Measurements from ENCODE around the gene PNPLA6. TPM values are rescaled to one million over a fixed set of nuclear protein-coding genes. Genes with fewer than 3 reads are reported as not detected.

The PNPLA6 gene
- total and polyA plus RNA-seq, 9 of the 15 experiments (the other 6 are each of a cell fraction or from before 2014, with no cell fraction given), result 0.07 to 30.2 (median 8.3) TPM

DNA sequence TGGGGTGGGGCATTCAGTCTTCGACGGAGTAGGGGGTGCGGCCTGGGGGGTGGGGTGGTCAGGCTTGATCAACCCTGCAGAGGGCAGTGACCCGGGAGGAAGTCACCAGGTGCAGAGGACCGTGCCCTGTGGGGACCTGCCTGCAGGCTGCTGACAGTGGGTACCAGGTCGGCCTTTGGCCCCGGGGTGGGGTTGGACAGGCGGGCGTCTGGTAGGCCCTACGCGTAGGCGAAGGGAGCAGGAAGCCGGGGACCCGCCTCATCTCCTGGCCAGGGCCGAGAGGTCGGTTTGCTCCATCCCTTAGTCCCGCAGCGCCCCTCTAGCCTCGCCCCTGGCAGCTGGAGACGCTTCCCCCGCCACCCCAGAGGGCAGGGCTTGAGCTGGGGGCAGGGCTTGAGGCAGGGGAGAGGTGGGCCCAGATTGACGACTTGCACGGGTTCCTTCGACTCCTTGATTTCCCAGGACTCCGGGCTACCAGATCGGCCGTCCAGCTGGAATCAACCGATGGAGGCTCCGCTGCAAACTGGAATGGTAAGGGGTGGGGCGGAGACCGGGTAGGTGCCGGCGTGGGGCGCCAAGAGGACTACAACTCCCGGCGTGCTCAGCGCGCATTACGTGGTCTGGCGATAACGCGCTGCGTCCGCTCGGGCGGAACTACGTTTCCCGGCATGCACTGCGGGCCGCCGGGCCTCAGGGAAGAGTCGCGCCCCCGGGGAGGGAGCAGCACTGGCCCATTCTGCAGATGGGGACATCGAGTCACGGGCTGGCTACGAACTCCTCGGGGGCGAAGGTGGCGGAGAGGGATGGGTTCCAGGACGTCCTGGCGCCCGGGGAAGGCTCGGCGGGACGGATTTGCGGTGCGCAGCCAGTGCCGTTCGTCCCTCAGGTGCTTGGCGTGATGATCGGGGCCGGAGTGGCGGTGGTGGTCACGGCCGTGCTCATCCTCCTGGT lies at the start of gene PNPLA6 (continued):
- no peak for TF ChIP-seq THRA (IDR thresholded peaks at IDR 0.05)
- TF ChIP-seq ZNF174 (CRISPR knock-in tag; IDR thresholded peaks at IDR 0.05), result no peak
- TF ChIP-seq EP400 (IDR thresholded peaks at IDR 0.05), result no peak
- TF ChIP-seq HDGF (IDR thresholded peaks at IDR 0.05), result 0 out of 2 replicates have a peak, but pooled peaks have one; percentile 20
- TF ChIP-seq MED1 (CRISPR knock-in tag; IDR thresholded peaks at IDR 0.05; ENCODE audit: borderline replicate concordance), result no peak
- no peak for TF ChIP-seq MYBL2 (IDR thresholded peaks at IDR 0.05; ENCODE audit: low read depth)
- no peak for TF ChIP-seq MYBL2 (CRISPR knock-in tag; IDR thresholded peaks at IDR 0.05; ENCODE audit: borderline replicate concordance)
- TF ChIP-seq TAF15 (IDR thresholded peaks at IDR 0.05; ENCODE audit: low read depth, low read length), result no peak
- no peak for TF ChIP-seq ESRRB (CRISPR knock-in tag; IDR thresholded peaks at IDR 0.05; ENCODE audit: borderline replicate concordance)
- TF ChIP-seq, protein P1, sequence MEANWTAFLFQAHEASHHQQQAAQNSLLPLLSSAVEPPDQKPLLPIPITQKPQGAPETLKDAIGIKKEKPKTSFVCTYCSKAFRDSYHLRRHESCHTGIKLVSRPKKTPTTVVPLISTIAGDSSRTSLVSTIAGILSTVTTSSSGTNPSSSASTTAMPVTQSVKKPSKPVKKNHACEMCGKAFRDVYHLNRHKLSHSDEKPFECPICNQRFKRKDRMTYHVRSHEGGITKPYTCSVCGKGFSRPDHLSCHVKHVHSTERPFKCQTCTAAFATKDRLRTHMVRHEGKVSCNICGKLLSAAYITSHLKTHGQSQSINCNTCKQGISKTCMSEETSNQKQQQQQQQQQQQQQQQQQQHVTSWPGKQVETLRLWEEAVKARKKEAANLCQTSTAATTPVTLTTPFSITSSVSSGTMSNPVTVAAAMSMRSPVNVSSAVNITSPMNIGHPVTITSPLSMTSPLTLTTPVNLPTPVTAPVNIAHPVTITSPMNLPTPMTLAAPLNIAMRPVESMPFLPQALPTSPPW (CRISPR knock-in tag; IDR thresholded peaks at IDR 0.05), result peak; percentile 76
- peak; percentile 96 for TF ChIP-seq SP1 (CRISPR knock-in tag; IDR thresholded peaks at IDR 0.05)
- TF ChIP-seq YBX1 (IDR thresholded peaks at IDR 0.05), result no peak
- TF ChIP-seq MCM2 (IDR thresholded peaks at IDR 0.05; ENCODE audit: low read depth), result no peak
- TF ChIP-seq NEUROD1 (IDR thresholded peaks at IDR 0.05; ENCODE audit: borderline replicate concordance, low read depth, low read length, partially characterized antibody), result no peak
- no peak for TF ChIP-seq AFF4 (CRISPR knock-in tag; IDR thresholded peaks at IDR 0.05)
- no peak for TF ChIP-seq GTF2A2 (tag; IDR thresholded peaks at IDR 0.05)
- TF ChIP-seq CAMTA2 (CRISPR knock-in tag; conservative IDR thresholded peaks at IDR 0.05), result 0 out of 2 replicates have a peak, but pooled peaks have one; percentile 24
- TF ChIP-seq MAFK (IDR thresholded peaks at IDR 0.05; ENCODE audit: low read length), result no peak
- TF ChIP-seq POLR2H (tag; IDR thresholded peaks at IDR 0.05; ENCODE audit: low read depth), result no peak
